HepG2 (cell line): Measurements from ENCODE around the gene TOX2. TPM values are rescaled to one million over a fixed set of nuclear protein-coding genes. Genes with fewer than 3 reads are reported as not detected.

Source experiments
- ATAC-seq: fragments of 200-7000 bp; cut with Tn5 transposase; 3 replicates; pipeline ENCODE4 v1.9.1; 2020; ENCODE audit warnings: mild to moderate bottlenecking, moderate library complexity
- BruUV-seq: library from RNA; stranded (reverse); fragments of 400-500 nt; replicated peaks from 2 replicates; lab custom pipeline; 2021; lab: Mats Ljungman, UMichigan
- CTCF ChIA-PET: fragments of 300-600 bp; formaldehyde crosslinking; extraction: SDS; loops from one replicate; lab custom pipeline; 2021; ENCODE audit warnings: low total read pairs, inconsistent platforms, low intra/inter-chr PET ratio; lab: Yijun Ruan, JAX
- POLR2A ChIA-PET: fragments of 350-600 bp; sonication (Branson Sonifier 250); formaldehyde crosslinking; loops from one replicate; lab custom pipeline; 2020; ENCODE audit warnings: antibody characterized with exemption, inconsistent platforms; lab: Yijun Ruan, JAX
- DNase-seq: peaks from one replicate; pipeline ENCODE4 v3.0.0-alpha.2; 2015; ENCODE audit warnings: low spot score
- FAIRE-seq: peaks from 3 replicates; lab custom pipeline; 2011; peaks lifted over from hg19 to GRCh38; lab: Jason Lieb, UNC
- H2AFZ ChIP-seq: one replicate; pipeline ENCODE4 v1.6.1; 2011; ENCODE audit warnings: low read length, inconsistent platforms
- H3K27ac ChIP-seq: fragments of 300-600 bp; 3 replicates; pipeline ENCODE4 v1.8.0; 2011; ENCODE audit warnings: mixed run types, mild to moderate bottlenecking, mixed read lengths, low read length, inconsistent platforms; ENCODE audit not compliant: insufficient read depth; ENCODE audit errors: extremely low read length
- H3K27me3 ChIP-seq, 2 experiments: fragments of 200-600 bp in 1 of 2; 2 replicates in 1 of 2; 3 replicates in 1 of 2; pipeline versions ENCODE4 v1.6.0 to v1.8.0; 2011; ENCODE audit warnings: low read length in 2 of 2, mild to moderate bottlenecking in 2 of 2, moderate library complexity in 2 of 2, inconsistent platforms in 1 of 2; ENCODE audit not compliant: insufficient read depth in 2 of 2, control insufficient read depth in 1 of 2
- H3K36me3 ChIP-seq, 2 experiments: fragments of 200-600 bp in 1 of 2; replicated peaks in 1 of 2; 2 replicates in 1 of 2; 3 replicates in 1 of 2; pipeline versions ENCODE4 v1.5.1 to v1.8.0; 2011; ENCODE audit warnings: low read length in 2 of 2, inconsistent platforms in 1 of 2; ENCODE audit not compliant: insufficient read depth in 2 of 2, control insufficient read depth in 1 of 2
- H3K4me1 ChIP-seq: 2 replicates; pipeline ENCODE4 v1.5.1; 2012; ENCODE audit warnings: low read length, inconsistent platforms; ENCODE audit not compliant: insufficient read depth
- H3K4me2 ChIP-seq: 2 replicates; pipeline ENCODE4 v1.6.0; 2011; ENCODE audit warnings: low read depth, low read length, inconsistent platforms
- H3K4me3 ChIP-seq, 3 experiments: fragments of 200-600 bp in 1 of 3; sonication (generic), shearing (Covaris generic) in 1 of 3; replicated peaks in 1 of 3; 2 replicates each; pipeline ENCODE4 v1.5.1; 2011 to 2016; ENCODE audit warnings: low read length in 3 of 3, inconsistent platforms in 2 of 3, low read depth in 2 of 3, mild to moderate bottlenecking in 2 of 3, control low read depth in 1 of 3, mixed read lengths in 1 of 3; ENCODE audit not compliant: insufficient read depth in 1 of 3
- H3K79me2 ChIP-seq: one replicate; pipeline ENCODE4 v1.6.1; 2011; ENCODE audit warnings: low read length, inconsistent platforms; ENCODE audit not compliant: insufficient read depth
- H3K9ac ChIP-seq: 2 replicates; pipeline ENCODE4 v1.6.0; 2011; ENCODE audit warnings: mild to moderate bottlenecking, low read depth, low read length, inconsistent platforms; ENCODE audit not compliant: insufficient read depth
- H3K9me3 ChIP-seq: 2 replicates; pipeline ENCODE4 v1.5.1; 2012; ENCODE audit warnings: mild to moderate bottlenecking, low read length
- H4K20me1 ChIP-seq: 2 replicates; pipeline ENCODE4 v1.6.0; 2011; ENCODE audit warnings: inconsistent platforms, mild to moderate bottlenecking, low read length, moderate library complexity; ENCODE audit not compliant: insufficient read depth
- ATF7 ChIP-seq, 2 experiments: fragments of 450-650 bp in 1 of 2; sonication (generic) in 1 of 2; formaldehyde crosslinking in 1 of 2; IDR thresholded peaks; 2 replicates each; pipeline versions ENCODE4 v1.4.0 to v1.6.1; 2016 to 2020; ENCODE audit warnings: antibody characterized with exemption in 1 of 2, mild to moderate bottlenecking in 1 of 2, missing genetic modification reagents in 1 of 2
- HMG20B ChIP-seq: conservative IDR thresholded peaks from 2 replicates; pipeline ENCODE4 v1.6.1; 2016; ENCODE audit warnings: missing genetic modification reagents, missing compliant biosample characterization
- MAZ ChIP-seq, 2 experiments: sonication (generic) in 1 of 2; formaldehyde crosslinking in 1 of 2; IDR thresholded peaks; 2 replicates each; pipeline versions ENCODE4 v1.5.0 to v1.6.1; 2012 to 2020; ENCODE audit warnings: low read depth in 2 of 2, mild to moderate bottlenecking in 2 of 2, borderline replicate concordance in 1 of 2, improper control_type of control experiment in 1 of 2, low read length in 1 of 2, missing genetic modification reagents in 1 of 2, moderate library complexity in 1 of 2
- NCOR1 ChIP-seq: fragments of 200-600 bp; sonication (generic); IDR thresholded peaks from 2 replicates; pipeline ENCODE4 v1.7.0; 2017; ENCODE audit warnings: antibody characterized with exemption, low read length, borderline replicate concordance
- RAD21 ChIP-seq: fragments of 450-650 bp; formaldehyde crosslinking; IDR thresholded peaks from 2 replicates; pipeline ENCODE4 v1.5.0; 2020; ENCODE audit warnings: mild to moderate bottlenecking
- ZNF264 ChIP-seq: sonication (generic); formaldehyde crosslinking; IDR thresholded peaks from 2 replicates; pipeline ENCODE4 v1.4.0; 2020; ENCODE audit warnings: missing genetic modification reagents
- ZNF766 ChIP-seq: sonication (generic); formaldehyde crosslinking; IDR thresholded peaks from 2 replicates; pipeline ENCODE4 v1.5.0; 2020; ENCODE audit warnings: missing genetic modification reagents, borderline replicate concordance
- WGBS: methylation state at CpG from one replicate; pipeline ENCODE4 v1.1.6; 2017; ENCODE audit warnings: low lambda C conversion rate; 5-methylcytosine and 5-hydroxymethylcytosine counted together
- in situ Hi-C: cut with HindIII; loops from 2 replicates; pipeline ENCODE4 v1.10.0; 2017; ENCODE audit warnings: low pct_unique_long_range_greater_than_20kb; ENCODE audit not compliant: extremely low pct_ligation_motif_present
- intact Hi-C: fragments of 100-400 bp; cut with micrococcal nuclease; formaldehyde crosslinking; loops from one replicate; pipeline ENCODE4 v1.10.0; 2022; ENCODE audit not compliant: unreplicated experiment
- polyA plus RNA-seq, 8 experiments: library from polyadenylated mRNA; depleted of rRNA in 3 of 8; stranded (reverse) in 7 of 8; unstranded in 1 of 8; fragments of >200 nt; fragmentation: Illumina TruSeq in 4 of 8; extraction: Trizol in 4 of 8; gene quantifications; 2 replicates each; pipeline versions ENCODE4 v1.2.1 to v1.2.3, GENCODE V29; 2011 to 2016; ENCODE audit warnings: low read depth in 4 of 8, missing spikeins in 1 of 8, mixed read lengths in 1 of 8; ENCODE audit not compliant: insufficient read depth in 1 of 8
- total RNA-seq, 5 experiments: library from RNA; depleted of rRNA; stranded (reverse); fragments of >200 nt; fragmentation: Illumina TruSeq; extraction: Trizol; gene quantifications; 2 replicates each; pipeline ENCODE4 v1.2.3, GENCODE V29; 2016; ENCODE audit warnings: low read depth in 1 of 5
- TF ChIP-seq, protein P1 (sequence below): sonication (generic); formaldehyde crosslinking; IDR thresholded peaks from 2 replicates; pipeline ENCODE4 v1.4.0; 2020; ENCODE audit warnings: mild to moderate bottlenecking, missing genetic modification reagents
- TF ChIP-seq, protein P2 (sequence below), 2 experiments: fragments of 450-650 bp in 1 of 2; sonication (generic) in 1 of 2; formaldehyde crosslinking in 1 of 2; IDR thresholded peaks; 2 replicates each; pipeline versions ENCODE4 v1.6.1 to v1.8.0; 2016 to 2022; ENCODE audit warnings: antibody characterized with exemption in 1 of 2, mild to moderate bottlenecking in 1 of 2, missing genetic modification reagents in 1 of 2
- TF ChIP-seq, protein P3 (sequence below): sonication (generic); formaldehyde crosslinking; IDR thresholded peaks from 2 replicates; pipeline ENCODE4 v1.8.1; 2022; ENCODE audit warnings: mild to moderate bottlenecking, missing genetic modification reagents

The TOX2 gene
- total and polyA plus RNA-seq, 2 of the 13 experiments (the other 11 are each of a cell fraction or from before 2014, with no cell fraction given): not detected

DNA sequence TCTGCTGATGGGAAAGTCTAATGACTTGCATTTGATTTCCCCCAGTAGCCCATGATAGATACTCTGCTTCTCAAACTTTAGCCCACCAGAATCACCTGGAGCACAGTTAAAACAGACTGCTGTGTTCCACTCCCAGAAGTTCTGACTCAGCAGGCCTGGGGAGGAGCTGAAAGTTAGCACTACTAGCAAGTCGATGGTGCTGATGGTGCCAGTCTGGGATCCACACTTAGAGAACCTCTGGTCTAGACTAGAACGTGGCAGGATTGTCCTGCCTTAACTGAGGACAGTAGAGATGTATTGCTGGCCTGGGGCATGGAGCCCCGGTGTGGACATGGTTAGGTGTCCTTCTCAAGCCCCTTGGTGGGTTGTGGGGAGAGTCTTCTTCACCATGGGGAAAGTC lies 8.7 kb downstream of the TOX2 start:
- H3K4me3 ChIP-seq: no peak overlapping the region
- TF ChIP-seq ZNF264 (CRISPR knock-in tag) (no peak), ATF7 (IDR thresholded peaks at IDR 0.05) (no peak), ATF7 (CRISPR knock-in tag; IDR thresholded peaks at IDR 0.05) (no peak), ZNF766 (no peak), RAD21 (CRISPR knock-in tag) (no peak), NCOR1 (no peak), MAZ (IDR thresholded peaks at IDR 0.05; ENCODE audit: borderline replicate concordance, low read depth, low read length) (no peak), MAZ (CRISPR knock-in tag; IDR thresholded peaks at IDR 0.05; ENCODE audit: low read depth) (no peak), HMG20B (CRISPR knock-in tag) (no peak)
- TF ChIP-seq, protein P1, sequence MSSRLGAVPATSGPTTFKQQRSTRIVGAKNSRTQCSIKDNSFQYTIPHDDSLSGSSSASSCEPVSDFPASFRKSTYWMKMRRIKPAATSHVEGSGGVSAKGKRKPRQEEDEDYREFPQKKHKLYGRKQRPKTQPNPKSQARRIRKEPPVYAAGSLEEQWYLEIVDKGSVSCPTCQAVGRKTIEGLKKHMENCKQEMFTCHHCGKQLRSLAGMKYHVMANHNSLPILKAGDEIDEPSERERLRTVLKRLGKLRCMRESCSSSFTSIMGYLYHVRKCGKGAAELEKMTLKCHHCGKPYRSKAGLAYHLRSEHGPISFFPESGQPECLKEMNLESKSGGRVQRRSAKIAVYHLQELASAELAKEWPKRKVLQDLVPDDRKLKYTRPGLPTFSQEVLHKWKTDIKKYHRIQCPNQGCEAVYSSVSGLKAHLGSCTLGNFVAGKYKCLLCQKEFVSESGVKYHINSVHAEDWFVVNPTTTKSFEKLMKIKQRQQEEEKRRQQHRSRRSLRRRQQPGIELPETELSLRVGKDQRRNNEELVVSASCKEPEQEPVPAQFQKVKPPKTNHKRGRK: no peak
- TF ChIP-seq, protein P2, sequence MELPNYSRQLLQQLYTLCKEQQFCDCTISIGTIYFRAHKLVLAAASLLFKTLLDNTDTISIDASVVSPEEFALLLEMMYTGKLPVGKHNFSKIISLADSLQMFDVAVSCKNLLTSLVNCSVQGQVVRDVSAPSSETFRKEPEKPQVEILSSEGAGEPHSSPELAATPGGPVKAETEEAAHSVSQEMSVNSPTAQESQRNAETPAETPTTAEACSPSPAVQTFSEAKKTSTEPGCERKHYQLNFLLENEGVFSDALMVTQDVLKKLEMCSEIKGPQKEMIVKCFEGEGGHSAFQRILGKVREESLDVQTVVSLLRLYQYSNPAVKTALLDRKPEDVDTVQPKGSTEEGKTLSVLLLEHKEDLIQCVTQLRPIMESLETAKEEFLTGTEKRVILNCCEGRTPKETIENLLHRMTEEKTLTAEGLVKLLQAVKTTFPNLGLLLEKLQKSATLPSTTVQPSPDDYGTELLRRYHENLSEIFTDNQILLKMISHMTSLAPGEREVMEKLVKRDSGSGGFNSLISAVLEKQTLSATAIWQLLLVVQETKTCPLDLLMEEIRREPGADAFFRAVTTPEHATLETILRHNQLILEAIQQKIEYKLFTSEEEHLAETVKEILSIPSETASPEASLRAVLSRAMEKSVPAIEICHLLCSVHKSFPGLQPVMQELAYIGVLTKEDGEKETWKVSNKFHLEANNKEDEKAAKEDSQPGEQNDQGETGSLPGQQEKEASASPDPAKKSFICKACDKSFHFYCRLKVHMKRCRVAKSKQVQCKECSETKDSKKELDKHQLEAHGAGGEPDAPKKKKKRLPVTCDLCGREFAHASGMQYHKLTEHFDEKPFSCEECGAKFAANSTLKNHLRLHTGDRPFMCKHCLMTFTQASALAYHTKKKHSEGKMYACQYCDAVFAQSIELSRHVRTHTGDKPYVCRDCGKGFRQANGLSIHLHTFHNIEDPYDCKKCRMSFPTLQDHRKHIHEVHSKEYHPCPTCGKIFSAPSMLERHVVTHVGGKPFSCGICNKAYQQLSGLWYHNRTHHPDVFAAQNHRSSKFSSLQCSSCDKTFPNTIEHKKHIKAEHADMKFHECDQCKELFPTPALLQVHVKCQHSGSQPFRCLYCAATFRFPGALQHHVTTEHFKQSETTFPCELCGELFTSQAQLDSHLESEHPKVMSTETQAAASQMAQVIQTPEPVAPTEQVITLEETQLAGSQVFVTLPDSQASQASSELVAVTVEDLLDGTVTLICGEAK (IDR thresholded peaks at IDR 0.05): no peak
- TF ChIP-seq, protein P2 (CRISPR knock-in tag; IDR thresholded peaks at IDR 0.05): no peak
- TF ChIP-seq, protein P3, sequence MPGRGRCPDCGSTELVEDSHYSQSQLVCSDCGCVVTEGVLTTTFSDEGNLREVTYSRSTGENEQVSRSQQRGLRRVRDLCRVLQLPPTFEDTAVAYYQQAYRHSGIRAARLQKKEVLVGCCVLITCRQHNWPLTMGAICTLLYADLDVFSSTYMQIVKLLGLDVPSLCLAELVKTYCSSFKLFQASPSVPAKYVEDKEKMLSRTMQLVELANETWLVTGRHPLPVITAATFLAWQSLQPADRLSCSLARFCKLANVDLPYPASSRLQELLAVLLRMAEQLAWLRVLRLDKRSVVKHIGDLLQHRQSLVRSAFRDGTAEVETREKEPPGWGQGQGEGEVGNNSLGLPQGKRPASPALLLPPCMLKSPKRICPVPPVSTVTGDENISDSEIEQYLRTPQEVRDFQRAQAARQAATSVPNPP (CRISPR knock-in tag): no peak
- TF ChIP-seq, all 625 proteins: peak for 0
- no peak overlapping the region for H3K4me2 ChIP-seq
- no peak overlapping the region for H3K27ac ChIP-seq
- no peaks in the 10 kb centered on the region for H3K36me3 ChIP-seq
- DNase-seq: no peak
- ATAC-seq: no peak
- FAIRE-seq: no peak
- in situ Hi-C loops (no loop called here), intact Hi-C loops (no loop called here)
- no peaks in the 10 kb centered on the region for H3K79me2 ChIP-seq
- WGBS: 0% methylated on average over 2 of the region's 3 CpGs
- no peaks in the 10 kb centered on the region for H4K20me1 ChIP-seq
- POLR2A ChIA-PET: no interaction called here
- peaks cover 7 to 60% of the 10 kb centered on the region in 2 experiments; a peak in 4 of 5 replicates for H3K27me3 ChIP-seq
- BruUV-seq: no TSS peak
- no peaks in the 10 kb centered on the region for H3K4me1 ChIP-seq
- no peak overlapping the region for H3K9ac ChIP-seq
- no peaks in the 10 kb centered on the region for H3K9me3 ChIP-seq
- no peak overlapping the region for H2AFZ ChIP-seq
- CTCF ChIA-PET: no interaction called here
